B cell (primary cell): ENCODE data around the gene NSG1. TPM values are rescaled to one million over a fixed set of nuclear protein-coding genes. Genes with fewer than 3 reads are reported as not detected.

Experiments
- ATAC-seq: fragments of 200-7000 bp; cut with Tn5 transposase; one replicate; pipeline ENCODE4 v1.10.0; 2021; ENCODE audit warnings: low read depth, mild to moderate bottlenecking, moderate number of reproducible peaks, moderate library complexity
- CTCF ChIA-PET: fragments of 350-600 bp; sonication (Branson Sonifier 250); formaldehyde crosslinking; loops from one replicate; lab custom pipeline; 2021; ENCODE audit warnings: antibody characterized with exemption, inconsistent platforms; lab: Charles Lee
- POLR2A ChIA-PET: fragments of 350-600 bp; sonication (Branson Sonifier 250); formaldehyde crosslinking; loops from one replicate; lab custom pipeline; 2021; ENCODE audit warnings: antibody characterized with exemption; lab: Charles Lee
- DNase-seq: peaks from one replicate; pipeline ENCODE4 v3.0.0; 2013
- H2AFZ ChIP-seq: 2 replicates; pipeline ENCODE4 v1.6.1; 2012; ENCODE audit warnings: mild to moderate bottlenecking, low read depth, low read length; ENCODE audit not compliant: insufficient read depth, poor library complexity, severe bottlenecking
- H3K27ac ChIP-seq, 2 donors: 1 replicate in 1 of 2; 2 replicates in 1 of 2; pipeline ENCODE4 v1.5.1; 2012 to 2013; ENCODE audit warnings: low read length in 2 of 2, mild to moderate bottlenecking in 2 of 2, moderate library complexity in 1 of 2
- H3K27me3 ChIP-seq, 4 experiments: fragments of 200-600 bp in 1 of 4; sonication (generic) in 1 of 4; replicated peaks in 1 of 4; 1 replicate in 2 of 4; 2 replicates in 2 of 4; pipeline versions ENCODE4 v1.6.1 to v1.7.0; 2013 to 2016; ENCODE audit warnings: low read length in 3 of 4, mild to moderate bottlenecking in 2 of 4, mixed read lengths in 1 of 4, moderate library complexity in 1 of 4; ENCODE audit not compliant: insufficient read depth in 4 of 4, control insufficient read depth in 3 of 4; ENCODE audit errors: control extremely low read depth in 1 of 4
- H3K36me3 ChIP-seq, 2 experiments: replicated peaks in 1 of 2; 1 replicate in 1 of 2; 2 replicates in 1 of 2; pipeline versions ENCODE4 v1.6.1 to v1.7.1; 2013; ENCODE audit warnings: low read length in 1 of 2; ENCODE audit not compliant: insufficient read depth in 2 of 2, control insufficient read depth in 1 of 2; ENCODE audit errors: control extremely low read depth in 1 of 2, extremely low read depth in 1 of 2
- H3K4me1 ChIP-seq, 2 donors: fragments of 200-600 bp in 1 of 2; sonication (generic) in 1 of 2; 1 replicate in 1 of 2; 2 replicates in 1 of 2; pipeline versions ENCODE4 v1.5.1 to v1.6.1; 2013 to 2017; ENCODE audit warnings: low read length in 2 of 2; ENCODE audit not compliant: control insufficient read depth in 2 of 2, insufficient read depth in 2 of 2
- H3K4me2 ChIP-seq: replicated peaks from 2 replicates; pipeline ENCODE3; 2012; ENCODE audit warnings: mild to moderate bottlenecking, low read depth, low read length; ENCODE audit not compliant: poor library complexity, severe bottlenecking
- H3K4me3 ChIP-seq, 5 experiments: fragments of 200-600 bp in 1 of 5; sonication (generic) in 1 of 5; 1 replicate in 3 of 5; 2 replicates in 2 of 5; pipeline versions ENCODE4 v1.5.1 to v1.7.0; 2011 to 2016; ENCODE audit warnings: low read length in 4 of 5, mild to moderate bottlenecking in 4 of 5, low read depth in 2 of 5, control low read depth in 1 of 5, moderate library complexity in 1 of 5; ENCODE audit not compliant: insufficient read depth in 1 of 5; ENCODE audit errors: control extremely low read depth in 1 of 5, extremely low read depth in 1 of 5
- H3K79me2 ChIP-seq: fragments of 200-600 bp; sonication (generic); one replicate; pipeline ENCODE4 v1.6.0; 2016; ENCODE audit warnings: low read length; ENCODE audit not compliant: control insufficient read depth, insufficient read depth
- H3K9ac ChIP-seq: fragments of 200-600 bp; sonication (generic); 2 replicates; pipeline ENCODE4 v1.6.1; 2017; ENCODE audit warnings: mild to moderate bottlenecking, low read length, moderate library complexity
- H3K9me3 ChIP-seq, 3 donors: one replicate each; pipeline versions ENCODE4 v1.6.1 to v1.7.1; 2013; ENCODE audit warnings: low read length in 2 of 3; ENCODE audit not compliant: control insufficient read depth in 2 of 3, insufficient read depth in 1 of 3; ENCODE audit errors: control extremely low read depth in 1 of 3
- H4K20me1 ChIP-seq: 2 replicates; pipeline ENCODE4 v1.6.0; 2012; ENCODE audit warnings: mild to moderate bottlenecking, low read length; ENCODE audit not compliant: insufficient read depth, control insufficient read depth, poor library complexity, severe bottlenecking
- H3K27ac Mint-ChIP-seq: one replicate; pipeline ENCODE4 v1.8.0; 2021; ENCODE audit warnings: mixed read lengths
- H3K27me3 Mint-ChIP-seq: one replicate; pipeline ENCODE4 v1.8.0; 2021; ENCODE audit warnings: mixed read lengths
- H3K4me1 Mint-ChIP-seq: one replicate; pipeline ENCODE4 v1.8.0; 2021; ENCODE audit warnings: mixed read lengths
- H3K4me3 Mint-ChIP-seq: one replicate; pipeline ENCODE4 v1.8.0; 2021; ENCODE audit warnings: mixed read lengths
- H3K9me3 Mint-ChIP-seq: one replicate; pipeline ENCODE4 v1.8.0; 2022; ENCODE audit warnings: mixed read lengths; ENCODE audit not compliant: insufficient read depth
- EZH2 ChIP-seq: IDR thresholded peaks from 2 replicates; pipeline ENCODE4 v1.6.1; 2012; ENCODE audit warnings: borderline replicate concordance, low read depth, mild to moderate bottlenecking, moderate library complexity, low read length; ENCODE audit not compliant: insufficient read depth, poor library complexity, severe bottlenecking
- WGBS: methylation state at CpG from one replicate; pipeline ENCODE4 v1.1.5; 2013; ENCODE audit warnings: missing lambda C conversion rate; ENCODE audit not compliant: insufficient coverage; 5-methylcytosine and 5-hydroxymethylcytosine counted together
- intact Hi-C: fragments of 100-400 bp; cut with micrococcal nuclease; formaldehyde crosslinking; loops from one replicate; pipeline ENCODE4 v1.10.0; 2022
- polyA plus RNA-seq: library from polyadenylated mRNA; depleted of rRNA; stranded (reverse); fragments of >200 nt; gene quantifications from 2 replicates; pipeline ENCODE4 v1.2.3, GENCODE V29; 2012
- total RNA-seq, 2 donors: library from RNA; stranded (reverse); fragments of 120-200 nt in 1 of 2; gene quantifications; 1 replicate in 1 of 2; 2 replicates in 1 of 2; pipeline versions ENCODE4 v1.2.3 to v1.2.4, GENCODE V29; 2013 to 2022
- TF ChIP-seq, protein P1 (sequence below): fragments of 200-600 bp; IDR thresholded peaks from one replicate; pipeline ENCODE4 v1.8.0; 2022; ENCODE audit warnings: antibody characterized with exemption, mild to moderate bottlenecking

The NSG1 gene
- total and polyA plus RNA-seq, 2 donors (not counting 1 experiment from before 2014, with no cell fraction given), result not detected

DNA sequence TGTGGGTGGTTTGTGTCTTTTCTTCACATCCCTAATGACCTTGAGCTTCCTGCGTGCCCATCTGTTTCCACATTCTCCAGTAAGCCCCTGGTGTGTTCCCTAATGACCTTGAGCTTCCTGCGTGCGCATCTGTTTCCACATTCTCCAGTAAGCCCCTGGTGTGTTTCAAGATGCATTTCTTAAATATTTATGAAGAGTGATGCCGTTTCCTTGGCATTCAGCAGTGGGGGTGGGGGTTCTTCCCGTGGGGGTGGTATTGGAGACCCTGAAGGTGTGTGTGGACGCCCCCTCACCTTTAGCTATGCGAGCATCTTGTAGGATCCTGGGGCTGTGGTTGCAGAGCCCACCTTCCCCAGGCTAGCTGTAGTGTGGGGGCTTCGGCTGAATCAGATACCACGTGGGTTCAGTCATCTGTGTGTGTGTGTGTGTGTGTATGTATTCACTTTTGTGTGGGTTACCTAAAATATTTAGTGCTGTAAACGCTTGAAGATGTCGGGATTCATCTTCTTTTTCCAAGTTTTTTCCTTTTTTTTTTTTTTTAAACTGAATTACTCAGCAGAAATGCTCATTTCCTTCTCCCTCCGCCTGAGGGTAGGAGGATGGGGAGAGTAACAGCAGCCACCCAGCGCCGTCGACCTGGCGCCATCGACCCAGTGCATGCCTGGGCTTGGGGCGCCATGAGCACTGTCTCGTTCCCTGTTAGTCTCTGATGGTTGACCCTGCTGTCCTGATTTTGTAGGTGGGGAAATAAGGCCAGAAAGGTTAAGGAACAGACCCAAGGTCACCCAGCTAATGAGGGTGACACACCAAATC lies 9.9 kb downstream of the NSG1 start:
- no peaks in the 10 kb centered on the region for H3K36me3 ChIP-seq
- ChIA-PET CTCF (no interaction called here), POLR2A (no interaction called here)
- no peak for DNase-seq
- intact Hi-C loops, result no loop called here
- no peak overlapping the region for H3K4me3 Mint-ChIP-seq
- H3K4me1 ChIP-seq, result peaks cover 0 to 10% of the 10 kb centered on the region in 2 donors
- 63% methylated on average over 13 of the region's 19 CpGs for WGBS
- no peak overlapping the region for H3K4me2 ChIP-seq
- H3K4me1 Mint-ChIP-seq, result peaks cover 4% of the 10 kb centered on the region
- no peaks in the 10 kb centered on the region for H3K9me3 Mint-ChIP-seq
- no peak for ATAC-seq
- H3K27me3 ChIP-seq, result peaks cover 0 to 16% (median 2%) of the 10 kb centered on the region in 4 experiments
- H3K9ac ChIP-seq, result peak overlapping the region; percentile 29
- H3K27ac Mint-ChIP-seq, result no peak overlapping the region
- TF ChIP-seq EZH2, result no peak
- TF ChIP-seq, protein P1, sequence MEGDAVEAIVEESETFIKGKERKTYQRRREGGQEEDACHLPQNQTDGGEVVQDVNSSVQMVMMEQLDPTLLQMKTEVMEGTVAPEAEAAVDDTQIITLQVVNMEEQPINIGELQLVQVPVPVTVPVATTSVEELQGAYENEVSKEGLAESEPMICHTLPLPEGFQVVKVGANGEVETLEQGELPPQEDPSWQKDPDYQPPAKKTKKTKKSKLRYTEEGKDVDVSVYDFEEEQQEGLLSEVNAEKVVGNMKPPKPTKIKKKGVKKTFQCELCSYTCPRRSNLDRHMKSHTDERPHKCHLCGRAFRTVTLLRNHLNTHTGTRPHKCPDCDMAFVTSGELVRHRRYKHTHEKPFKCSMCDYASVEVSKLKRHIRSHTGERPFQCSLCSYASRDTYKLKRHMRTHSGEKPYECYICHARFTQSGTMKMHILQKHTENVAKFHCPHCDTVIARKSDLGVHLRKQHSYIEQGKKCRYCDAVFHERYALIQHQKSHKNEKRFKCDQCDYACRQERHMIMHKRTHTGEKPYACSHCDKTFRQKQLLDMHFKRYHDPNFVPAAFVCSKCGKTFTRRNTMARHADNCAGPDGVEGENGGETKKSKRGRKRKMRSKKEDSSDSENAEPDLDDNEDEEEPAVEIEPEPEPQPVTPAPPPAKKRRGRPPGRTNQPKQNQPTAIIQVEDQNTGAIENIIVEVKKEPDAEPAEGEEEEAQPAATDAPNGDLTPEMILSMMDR, result no peak
- H3K27me3 Mint-ChIP-seq, result peaks cover 26% of the 10 kb centered on the region
- no peak overlapping the region for H3K27ac ChIP-seq
- no peak overlapping the region for H3K4me3 ChIP-seq
- no peaks in the 10 kb centered on the region for H3K79me2 ChIP-seq
- H3K9me3 ChIP-seq, result peaks cover 0 to 12% (median 0%) of the 10 kb centered on the region in 3 donors
- no peaks in the 10 kb centered on the region for H4K20me1 ChIP-seq
- H2AFZ ChIP-seq, result no peak overlapping the region

DNA sequence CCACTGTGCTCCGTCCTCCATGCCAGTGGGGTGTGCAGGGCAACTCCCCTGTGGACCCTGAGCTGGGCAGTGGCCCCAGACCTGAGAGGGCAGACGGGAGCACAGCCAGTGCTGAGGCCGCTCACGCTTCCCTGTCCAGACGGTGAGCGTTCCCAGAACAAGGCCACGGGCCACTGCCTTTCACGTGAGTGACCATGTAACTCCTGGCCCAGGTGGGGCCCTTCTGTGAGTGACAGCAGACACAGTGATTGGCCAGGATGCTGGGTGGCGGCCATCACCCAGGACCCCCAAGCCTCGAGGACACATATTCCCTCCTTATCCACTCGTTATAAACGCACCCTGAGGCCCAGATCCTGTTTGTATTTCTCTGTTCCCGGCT lies 10.5 kb downstream of the NSG1 start:
- no peaks in the 10 kb centered on the region for H3K9me3 Mint-ChIP-seq
- TF ChIP-seq, protein P1, result no peak
- TF ChIP-seq EZH2, result no peak

More for the DNA sequence above, 10.5 kb downstream of the NSG1 start:
- Histone ChIP-seq H3K4me2 (no peak overlapping the region), H4K20me1 (no peaks in the 10 kb centered on the region), H3K9ac (no peak overlapping the region), H3K4me1 (peaks cover 0 to 10% of the 10 kb centered on the region in 2 donors), H3K79me2 (no peaks in the 10 kb centered on the region), H3K27ac (no peak overlapping the region), H3K36me3 (no peaks in the 10 kb centered on the region), H3K27me3 (peaks cover 0 to 16% (median 2%) of the 10 kb centered on the region in 4 experiments), H3K4me3 (no peak overlapping the region), H3K9me3 (peaks cover 0 to 12% (median 0%) of the 10 kb centered on the region in 3 donors), H2AFZ (no peak overlapping the region)
- peaks cover 4% of the 10 kb centered on the region for H3K4me1 Mint-ChIP-seq
- CTCF ChIA-PET, result no interaction called here
- intact Hi-C loops, result no loop called here
- DNase-seq (no peak), ATAC-seq (no peak)
- POLR2A ChIA-PET, result no interaction called here
- 91% methylated on average over 13 of the region's 13 CpGs for WGBS
- H3K4me3 Mint-ChIP-seq, result no peak overlapping the region
- H3K27me3 Mint-ChIP-seq, result peaks cover 23% of the 10 kb centered on the region
- no peak overlapping the region for H3K27ac Mint-ChIP-seq
